CD4-positive, alpha-beta T cell (primary cell): ENCODE results near the gene LHFPL6. TPM values are rescaled to one million over a fixed set of nuclear protein-coding genes. Genes with fewer than 3 reads are reported as not detected.

Experiments used
- ATAC-seq: fragments of 200-7000 bp; cut with Tn5 transposase; one replicate; pipeline ENCODE4 v1.10.0; 2022; ENCODE audit warnings: mild to moderate bottlenecking; ENCODE audit not compliant: poor library complexity
- CTCF ChIA-PET: fragments of 350-600 bp; sonication (Branson Sonifier 250); formaldehyde crosslinking; loops from one replicate; lab custom pipeline; 2021; ENCODE audit warnings: antibody characterized with exemption, inconsistent platforms; lab: Charles Lee
- POLR2A ChIA-PET: fragments of 350-600 bp; sonication (Branson Sonifier 250); formaldehyde crosslinking; loops from one replicate; lab custom pipeline; 2021; ENCODE audit warnings: antibody characterized with exemption, inconsistent platforms; lab: Charles Lee
- DNase-seq, 14 experiments: peaks; one replicate each; pipeline ENCODE4 v3.0.0-alpha.2; 2013 to 2020; ENCODE audit warnings: mixed read lengths in 2 of 14
- H3K27ac ChIP-seq, 2 donors: one replicate each; pipeline versions ENCODE4 v1.5.1 to v1.7.0; 2013; ENCODE audit warnings: low read length in 2 of 2, low read depth in 1 of 2, mild to moderate bottlenecking in 1 of 2
- H3K27me3 ChIP-seq, 2 experiments: 1 replicate in 1 of 2; 2 replicates in 1 of 2; pipeline versions ENCODE4 v1.6.1 to v1.7.0; 2013; ENCODE audit warnings: low read length in 2 of 2, control low read depth in 1 of 2, mild to moderate bottlenecking in 1 of 2, moderate library complexity in 1 of 2; ENCODE audit not compliant: insufficient read depth in 2 of 2, control insufficient read depth in 1 of 2
- H3K36me3 ChIP-seq: one replicate; pipeline ENCODE4 v1.6.1; 2013; ENCODE audit warnings: low read length, control low read depth; ENCODE audit not compliant: insufficient read depth
- H3K4me1 ChIP-seq: one replicate; pipeline ENCODE4 v1.6.1; 2013; ENCODE audit warnings: low read length, control low read depth; ENCODE audit not compliant: insufficient read depth
- H3K4me3 ChIP-seq: one replicate; pipeline ENCODE4 v1.5.1; 2013; ENCODE audit warnings: mild to moderate bottlenecking, low read length, moderate library complexity
- H3K9me3 ChIP-seq, 2 experiments: 1 replicate in 1 of 2; 2 replicates in 1 of 2; pipeline versions ENCODE4 v1.6.1 to v1.7.0; 2013; ENCODE audit warnings: low read length in 2 of 2, mild to moderate bottlenecking in 2 of 2, control low read depth in 1 of 2, moderate library complexity in 1 of 2; ENCODE audit not compliant: control insufficient read depth in 1 of 2, insufficient read depth in 1 of 2
- H3K27ac Mint-ChIP-seq: one replicate; pipeline ENCODE4 v1.8.0; 2020; ENCODE audit warnings: mixed read lengths
- H3K27me3 Mint-ChIP-seq: one replicate; pipeline ENCODE4 v1.8.0; 2021; ENCODE audit warnings: mixed read lengths
- H3K36me3 Mint-ChIP-seq: one replicate; pipeline ENCODE4 v1.8.0; 2021; ENCODE audit warnings: low read depth, mixed read lengths
- H3K4me1 Mint-ChIP-seq: one replicate; pipeline ENCODE4 v1.8.0; 2021; ENCODE audit warnings: low read depth, mixed read lengths
- H3K4me3 Mint-ChIP-seq: one replicate; pipeline ENCODE4 v1.8.0; 2020; ENCODE audit warnings: mild to moderate bottlenecking, mixed read lengths
- H3K9me3 Mint-ChIP-seq: one replicate; pipeline ENCODE4 v1.8.0; 2020; ENCODE audit warnings: mixed read lengths
- intact Hi-C, 2 experiments: fragments of 100-400 bp; cut with DNase I in 1 of 2; cut with micrococcal nuclease in 1 of 2; formaldehyde crosslinking; loops; one replicate each; pipeline versions ENCODE4 v1.15.1 to v1.9.0; 2023 to 2025; cut with DNase I, micrococcal nuclease
- total RNA-seq, 174 experiments: library from RNA in 2 of 174; stranded (reverse) in 2 of 174; gene quantifications; one replicate each; pipeline ENCODE4 v1.2.3 and lab custom pipeline; 2021 to 2026
- TF ChIP-seq, protein P1 (sequence below): fragments of 200-600 bp; IDR thresholded peaks from one replicate; pipeline ENCODE4 v1.8.0; 2022; ENCODE audit warnings: antibody characterized with exemption, mild to moderate bottlenecking

The LHFPL6 gene
- total RNA-seq, 2 experiments from 2014 or later: not detected

DNA sequence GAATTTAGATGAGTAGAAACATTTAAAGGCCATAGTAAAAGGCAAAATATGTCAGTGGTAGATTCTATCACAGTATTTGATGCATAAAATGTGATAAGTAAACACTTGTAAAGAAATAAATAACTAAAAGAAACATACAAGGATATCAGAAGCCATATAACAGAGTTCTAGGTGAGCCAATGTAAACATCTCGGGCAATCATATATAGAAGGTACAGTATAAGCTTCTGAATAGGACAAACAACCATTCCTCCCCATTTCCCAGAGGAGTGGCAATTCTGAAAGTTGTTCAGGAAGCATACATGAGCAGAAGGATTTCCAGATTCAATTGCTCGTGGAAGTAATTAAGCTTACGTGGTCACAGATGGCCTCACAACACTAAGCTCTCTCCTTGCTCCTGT, 267.3 kb downstream of the LHFPL6 start:
- Mint-ChIP-seq H3K4me3 (no peak overlapping the region), H3K36me3 (no peaks in the 10 kb centered on the region), H3K27me3 (peaks cover 6% of the 10 kb centered on the region), H3K27ac (no peak overlapping the region), H3K9me3 (peaks cover 8% of the 10 kb centered on the region), H3K4me1 (no peaks in the 10 kb centered on the region)
- no peaks in the 10 kb centered on the region for H3K4me1 ChIP-seq
- intact Hi-C loops: no loop called here
- no peaks in the 10 kb centered on the region for H3K27me3 ChIP-seq
- ChIA-PET CTCF (no interaction called here), POLR2A (no interaction called here)
- H3K4me3 ChIP-seq: no peak overlapping the region
- TF ChIP-seq, protein P1, sequence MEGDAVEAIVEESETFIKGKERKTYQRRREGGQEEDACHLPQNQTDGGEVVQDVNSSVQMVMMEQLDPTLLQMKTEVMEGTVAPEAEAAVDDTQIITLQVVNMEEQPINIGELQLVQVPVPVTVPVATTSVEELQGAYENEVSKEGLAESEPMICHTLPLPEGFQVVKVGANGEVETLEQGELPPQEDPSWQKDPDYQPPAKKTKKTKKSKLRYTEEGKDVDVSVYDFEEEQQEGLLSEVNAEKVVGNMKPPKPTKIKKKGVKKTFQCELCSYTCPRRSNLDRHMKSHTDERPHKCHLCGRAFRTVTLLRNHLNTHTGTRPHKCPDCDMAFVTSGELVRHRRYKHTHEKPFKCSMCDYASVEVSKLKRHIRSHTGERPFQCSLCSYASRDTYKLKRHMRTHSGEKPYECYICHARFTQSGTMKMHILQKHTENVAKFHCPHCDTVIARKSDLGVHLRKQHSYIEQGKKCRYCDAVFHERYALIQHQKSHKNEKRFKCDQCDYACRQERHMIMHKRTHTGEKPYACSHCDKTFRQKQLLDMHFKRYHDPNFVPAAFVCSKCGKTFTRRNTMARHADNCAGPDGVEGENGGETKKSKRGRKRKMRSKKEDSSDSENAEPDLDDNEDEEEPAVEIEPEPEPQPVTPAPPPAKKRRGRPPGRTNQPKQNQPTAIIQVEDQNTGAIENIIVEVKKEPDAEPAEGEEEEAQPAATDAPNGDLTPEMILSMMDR: no peak
- DNase-seq (no peak), ATAC-seq (no peak)
- peaks cover 0 to 3% of the 10 kb centered on the region in 2 experiments for H3K9me3 ChIP-seq
- no peaks in the 10 kb centered on the region for H3K36me3 ChIP-seq
- H3K27ac ChIP-seq: no peak overlapping the region

DNA sequence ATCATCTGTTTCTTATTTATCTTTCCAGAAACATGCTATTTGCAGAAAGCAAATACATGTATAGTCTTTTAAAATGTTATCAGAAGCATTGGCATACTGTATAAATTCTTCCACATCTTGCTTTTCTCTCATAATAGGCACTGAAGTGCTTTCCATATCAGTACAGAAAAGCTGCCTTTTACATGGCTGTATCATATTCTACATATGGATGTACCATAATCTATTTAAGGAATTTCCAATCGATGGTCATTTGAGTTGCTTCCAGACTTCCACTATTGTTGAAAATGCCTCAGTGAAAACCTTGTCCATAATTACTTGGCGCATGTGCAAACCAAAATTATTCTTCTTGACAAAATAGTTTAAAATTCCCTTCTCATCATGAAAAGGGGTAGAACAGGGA, 272.5 kb downstream of the LHFPL6 start:
- Mint-ChIP-seq H3K36me3 (no peaks in the 10 kb centered on the region), H3K27me3 (peaks cover 6% of the 10 kb centered on the region), H3K27ac (no peak overlapping the region), H3K4me3 (no peak overlapping the region), H3K4me1 (no peaks in the 10 kb centered on the region), H3K9me3 (peaks cover 8% of the 10 kb centered on the region)
- Histone ChIP-seq H3K4me1 (no peaks in the 10 kb centered on the region), H3K9me3 (peaks cover 0 to 3% of the 10 kb centered on the region in 2 experiments), H3K27me3 (no peaks in the 10 kb centered on the region), H3K4me3 (no peak overlapping the region), H3K27ac (no peak overlapping the region), H3K36me3 (no peaks in the 10 kb centered on the region)
- ATAC-seq (no peak), DNase-seq (no peak)
- CTCF ChIA-PET: no interaction called here
- POLR2A ChIA-PET: no interaction called here
- TF ChIP-seq, protein P1: no peak
- intact Hi-C loops: no loop called here

DNA sequence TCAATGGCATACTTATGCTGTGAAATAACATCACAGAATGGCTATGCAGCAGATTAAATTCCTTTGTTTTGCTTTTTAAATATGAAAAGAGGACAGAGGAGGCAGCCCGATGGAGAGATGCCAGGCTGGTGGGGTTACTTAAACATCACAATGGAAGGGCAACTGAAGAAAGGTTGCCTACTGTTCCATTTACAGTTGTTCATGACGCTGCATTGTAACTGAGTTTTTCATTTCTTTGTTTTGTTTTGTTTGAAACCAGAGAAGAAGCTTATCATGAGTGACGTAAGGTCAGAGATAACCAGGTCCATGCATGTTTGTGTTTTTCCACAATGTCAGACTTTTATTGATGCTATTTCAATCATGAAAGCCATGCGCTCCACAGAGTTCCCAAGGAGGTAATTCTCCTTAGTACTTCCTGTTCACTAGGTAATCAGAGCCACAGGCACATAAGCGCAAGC, 273.8 kb downstream of the LHFPL6 start:
- Mint-ChIP-seq H3K36me3 (no peaks in the 10 kb centered on the region), H3K27me3 (peaks cover 6% of the 10 kb centered on the region), H3K9me3 (peaks cover 8% of the 10 kb centered on the region), H3K4me3 (no peak overlapping the region), H3K27ac (no peak overlapping the region), H3K4me1 (no peaks in the 10 kb centered on the region)
- POLR2A ChIA-PET: no interaction called here
- TF ChIP-seq, protein P1: no peak
- H3K4me3 ChIP-seq: no peak overlapping the region
- ATAC-seq (no peak), DNase-seq (no peak)
- H3K27me3 ChIP-seq: no peaks in the 10 kb centered on the region
- intact Hi-C loops: no loop called here
- H3K4me1 ChIP-seq: no peaks in the 10 kb centered on the region
- peaks cover 0 to 1% of the 10 kb centered on the region in 2 experiments for H3K9me3 ChIP-seq
- CTCF ChIA-PET: no interaction called here
- H3K27ac ChIP-seq: no peak overlapping the region
- H3K36me3 ChIP-seq: no peaks in the 10 kb centered on the region
